ENCODE measurements around the gene RASSF6.

RASSF6 gene

DNA sequence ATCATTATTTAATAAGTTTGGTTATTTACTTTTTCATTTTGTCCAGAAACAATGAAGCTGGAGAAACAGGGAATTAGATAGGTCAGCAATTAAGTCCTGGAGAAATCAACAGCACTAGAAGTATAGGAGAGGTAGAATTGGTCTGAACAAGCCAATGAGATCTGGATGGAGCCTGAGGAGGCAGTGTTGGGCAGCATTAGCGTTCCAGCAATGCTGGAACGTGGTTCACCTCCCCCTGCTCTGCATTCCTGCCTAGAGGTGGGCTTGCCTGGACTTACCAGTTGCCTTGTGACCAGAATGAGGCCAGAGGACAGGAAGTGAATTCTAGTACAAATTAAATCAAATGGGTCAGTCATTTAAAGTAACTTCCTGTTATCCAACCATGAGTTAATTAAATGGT, 4.6 kb downstream of the RASSF6 start:
- POLR2A ChIA-PET, result no interaction called here
- DNase-seq (ENCODE audit: extremely low spot score), result peak; percentile 31
- CTCF ChIA-PET, result no interaction called here
- TF ChIP-seq BHLHE40 (IDR thresholded peaks at IDR 0.05; ENCODE audit: borderline replicate concordance), result no peak
- no peak for TF ChIP-seq HDGF (IDR thresholded peaks at IDR 0.05; ENCODE audit: borderline replicate concordance)
- no peak for TF ChIP-seq CTBP1 (IDR thresholded peaks at IDR 0.05; ENCODE audit: borderline replicate concordance)
- no peak for TF ChIP-seq ELF4 (IDR thresholded peaks at IDR 0.05)
- no peak for TF ChIP-seq L3MBTL2 (conservative IDR thresholded peaks at IDR 0.05)
- no peak for TF ChIP-seq NFRKB (IDR thresholded peaks at IDR 0.05)
- no peak for TF ChIP-seq SP1 (IDR thresholded peaks at IDR 0.05)
- no peak for TF ChIP-seq FOXA1 (IDR thresholded peaks at IDR 0.05)
- no peak for TF ChIP-seq LEF1 (IDR thresholded peaks at IDR 0.05; ENCODE audit: borderline replicate concordance)
- TF ChIP-seq FOXM1 (IDR thresholded peaks at IDR 0.05; ENCODE audit: borderline replicate concordance), result no peak
- no peak for TF ChIP-seq SUZ12 (IDR thresholded peaks at IDR 0.05)
- TF ChIP-seq FOXK2 (IDR thresholded peaks at IDR 0.05), result no peak
- TF ChIP-seq, protein P1, sequence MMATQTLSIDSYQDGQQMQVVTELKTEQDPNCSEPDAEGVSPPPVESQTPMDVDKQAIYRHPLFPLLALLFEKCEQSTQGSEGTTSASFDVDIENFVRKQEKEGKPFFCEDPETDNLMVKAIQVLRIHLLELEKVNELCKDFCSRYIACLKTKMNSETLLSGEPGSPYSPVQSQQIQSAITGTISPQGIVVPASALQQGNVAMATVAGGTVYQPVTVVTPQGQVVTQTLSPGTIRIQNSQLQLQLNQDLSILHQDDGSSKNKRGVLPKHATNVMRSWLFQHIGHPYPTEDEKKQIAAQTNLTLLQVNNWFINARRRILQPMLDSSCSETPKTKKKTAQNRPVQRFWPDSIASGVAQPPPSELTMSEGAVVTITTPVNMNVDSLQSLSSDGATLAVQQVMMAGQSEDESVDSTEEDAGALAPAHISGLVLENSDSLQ (IDR thresholded peaks at IDR 0.05), result no peak
- TF ChIP-seq ZNF384 (IDR thresholded peaks at IDR 0.05), result no peak
- TF ChIP-seq TARDBP (IDR thresholded peaks at IDR 0.05), result no peak

GRCh38 chr4:73614311-73614867, 5.8 kb downstream of the RASSF6 start:
- no peak for DNase-seq (ENCODE audit: extremely low spot score)
- no peak for TF ChIP-seq L3MBTL2 (conservative IDR thresholded peaks at IDR 0.05)
- no peak for TF ChIP-seq FOXM1 (IDR thresholded peaks at IDR 0.05; ENCODE audit: borderline replicate concordance)
- TF ChIP-seq NFRKB (IDR thresholded peaks at IDR 0.05), result no peak
- no peak for TF ChIP-seq CTBP1 (IDR thresholded peaks at IDR 0.05; ENCODE audit: borderline replicate concordance)
- TF ChIP-seq FOXK2 (IDR thresholded peaks at IDR 0.05), result no peak
- TF ChIP-seq SP1 (IDR thresholded peaks at IDR 0.05), result no peak
- no peak for TF ChIP-seq HDGF (IDR thresholded peaks at IDR 0.05; ENCODE audit: borderline replicate concordance)
- no peak for TF ChIP-seq TARDBP (IDR thresholded peaks at IDR 0.05)
- TF ChIP-seq ARNT (IDR thresholded peaks at IDR 0.05), result no peak
- no peak for TF ChIP-seq ELF4 (IDR thresholded peaks at IDR 0.05)
- TF ChIP-seq, protein P1 (IDR thresholded peaks at IDR 0.05), result no peak
- no peak for TF ChIP-seq FOXA1 (IDR thresholded peaks at IDR 0.05)
- TF ChIP-seq BHLHE40 (IDR thresholded peaks at IDR 0.05; ENCODE audit: borderline replicate concordance), result no peak
- ChIA-PET CTCF (no interaction called here), POLR2A (no interaction called here)

GRCh38 chr4:73613130-73613529, 7.1 kb downstream of the RASSF6 start:
- DNase-seq (ENCODE audit: extremely low spot score), result no peak
- ChIA-PET POLR2A (no interaction called here), CTCF (no interaction called here)
- TF ChIP-seq, protein P1 (IDR thresholded peaks at IDR 0.05), result no peak
- TF ChIP-seq L3MBTL2 (conservative IDR thresholded peaks at IDR 0.05), result no peak
- no peak for TF ChIP-seq FOXM1 (IDR thresholded peaks at IDR 0.05; ENCODE audit: borderline replicate concordance)
- TF ChIP-seq CTBP1 (IDR thresholded peaks at IDR 0.05; ENCODE audit: borderline replicate concordance), result no peak
- TF ChIP-seq HDGF (IDR thresholded peaks at IDR 0.05; ENCODE audit: borderline replicate concordance), result no peak
- TF ChIP-seq SUZ12 (IDR thresholded peaks at IDR 0.05), result no peak
- no peak for TF ChIP-seq FOXA1 (IDR thresholded peaks at IDR 0.05)
- TF ChIP-seq TARDBP (IDR thresholded peaks at IDR 0.05), result no peak
- TF ChIP-seq LEF1 (IDR thresholded peaks at IDR 0.05; ENCODE audit: borderline replicate concordance), result no peak
- no peak for TF ChIP-seq ELF4 (IDR thresholded peaks at IDR 0.05)
- TF ChIP-seq NFRKB (IDR thresholded peaks at IDR 0.05), result no peak
- TF ChIP-seq ZNF384 (IDR thresholded peaks at IDR 0.05), result no peak
- TF ChIP-seq FOXK2 (IDR thresholded peaks at IDR 0.05), result no peak
- no peak for TF ChIP-seq ARNT (IDR thresholded peaks at IDR 0.05)
- no peak for TF ChIP-seq BHLHE40 (IDR thresholded peaks at IDR 0.05; ENCODE audit: borderline replicate concordance)
- TF ChIP-seq SP1 (IDR thresholded peaks at IDR 0.05), result no peak

DNA sequence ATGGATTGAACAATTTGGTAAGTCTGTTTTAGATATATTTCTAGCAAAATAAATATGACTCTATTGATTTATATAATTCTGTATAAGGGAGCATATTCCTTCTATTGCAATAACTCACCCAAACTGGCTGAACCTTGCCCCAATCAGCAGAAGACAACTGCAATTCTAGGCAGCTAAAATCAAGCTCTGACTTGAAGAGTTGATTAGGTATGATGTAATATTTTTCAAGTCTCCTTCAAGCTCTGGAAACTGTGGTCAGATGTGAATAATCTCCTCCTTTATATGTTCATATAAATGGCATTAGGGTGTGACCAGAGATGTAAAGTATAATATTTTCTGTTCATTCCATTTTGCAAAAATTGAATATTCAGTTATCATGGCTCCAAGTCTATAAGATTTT, 8.2 kb downstream of the RASSF6 start:
- DNase-seq (ENCODE audit: extremely low spot score), result no peak
- TF ChIP-seq HDGF (IDR thresholded peaks at IDR 0.05; ENCODE audit: borderline replicate concordance), result no peak
- TF ChIP-seq FOXA1 (IDR thresholded peaks at IDR 0.05), result no peak
- no peak for TF ChIP-seq ARNT (IDR thresholded peaks at IDR 0.05)
- TF ChIP-seq ELF4 (IDR thresholded peaks at IDR 0.05), result no peak
- no peak for TF ChIP-seq L3MBTL2 (conservative IDR thresholded peaks at IDR 0.05)
- TF ChIP-seq, protein P1 (IDR thresholded peaks at IDR 0.05), result no peak
- TF ChIP-seq NFRKB (IDR thresholded peaks at IDR 0.05), result no peak
- POLR2A ChIA-PET, result no interaction called here
- CTCF ChIA-PET, result no interaction called here

DNA sequence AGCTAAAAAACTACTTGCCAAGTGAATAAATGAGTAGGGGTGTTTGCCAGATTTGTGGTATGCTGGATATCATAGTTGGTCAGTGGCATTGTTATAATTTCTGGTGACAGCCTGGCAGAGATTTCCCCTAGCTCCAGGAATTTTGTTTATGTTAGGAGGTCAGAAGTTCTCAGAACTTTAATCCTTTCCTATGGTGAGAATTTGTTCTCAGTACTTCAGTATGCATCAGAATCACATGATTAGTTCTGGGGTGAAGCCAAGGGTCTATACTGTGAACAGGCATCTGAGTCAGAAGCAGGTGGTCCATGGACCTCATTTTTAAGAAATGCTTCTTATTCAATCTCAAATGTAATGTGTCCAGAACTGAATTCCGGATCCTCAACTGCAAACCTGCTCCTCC, 10.5 kb downstream of the RASSF6 start:
- no peak for DNase-seq (ENCODE audit: extremely low spot score)
- no peak for TF ChIP-seq LEF1 (IDR thresholded peaks at IDR 0.05; ENCODE audit: borderline replicate concordance)
- no peak for TF ChIP-seq L3MBTL2 (conservative IDR thresholded peaks at IDR 0.05)
- TF ChIP-seq FOXK2 (IDR thresholded peaks at IDR 0.05), result no peak
- TF ChIP-seq CTBP1 (IDR thresholded peaks at IDR 0.05; ENCODE audit: borderline replicate concordance), result no peak
- ChIA-PET CTCF (no interaction called here), POLR2A (no interaction called here)
